HEK293 (cell line): ENCODE data around the gene CEBPB.

Source experiments
- CTCF ChIP-seq: fragments of 450-650 bp; formaldehyde crosslinking; IDR thresholded peaks from 2 replicates; pipeline ENCODE4 v1.5.1; 2016; ENCODE audit warnings: missing biosample characterization, missing genetic modification characterization
- EGR2 ChIP-seq: fragments of 450-650 bp; formaldehyde crosslinking; IDR thresholded peaks from 2 replicates; pipeline ENCODE4 v1.5.1; 2016; ENCODE audit warnings: low read depth, missing biosample characterization, missing genetic modification characterization
- MYNN ChIP-seq: fragments of 450-650 bp; formaldehyde crosslinking; IDR thresholded peaks from 2 replicates; pipeline ENCODE4 v1.5.1; 2016; ENCODE audit warnings: missing biosample characterization, missing genetic modification characterization, borderline replicate concordance
- YY1 ChIP-seq: fragments of 450-650 bp; formaldehyde crosslinking; IDR thresholded peaks from 2 replicates; pipeline ENCODE4 v1.5.1; 2018; ENCODE audit warnings: missing biosample characterization, missing genetic modification characterization
- ZNF121 ChIP-seq: fragments of 450-650 bp; formaldehyde crosslinking; IDR thresholded peaks from 2 replicates; pipeline ENCODE4 v1.5.1; 2016; ENCODE audit warnings: missing biosample characterization, missing genetic modification characterization
- ZNF274 ChIP-seq, 2 experiments: fragments of 200-500 bp in 1 of 2; fragments of 450-650 bp in 1 of 2; sonication (Bioruptor generic) in 1 of 2; formaldehyde crosslinking in 1 of 2; IDR thresholded peaks; 2 replicates each; pipeline versions ENCODE4 v1.5.1 to v1.6.1; 2014 to 2016; ENCODE audit warnings: borderline replicate concordance in 1 of 2, inconsistent platforms in 1 of 2, low read length in 1 of 2, missing biosample characterization in 1 of 2, missing genetic modification characterization in 1 of 2
- ZNF341 ChIP-seq: fragments of 450-650 bp; formaldehyde crosslinking; IDR thresholded peaks from 2 replicates; pipeline ENCODE4; 2016; ENCODE audit warnings: low read depth, missing biosample characterization, missing genetic modification characterization
- ZNF670 ChIP-seq: fragments of 450-650 bp; formaldehyde crosslinking; IDR thresholded peaks from 2 replicates; pipeline ENCODE4 v1.5.1; 2016; ENCODE audit warnings: missing biosample characterization, missing genetic modification characterization, low read depth
- ZNF777 ChIP-seq: fragments of 450-650 bp; formaldehyde crosslinking; IDR thresholded peaks from 2 replicates; pipeline ENCODE4 v1.5.1; 2017; ENCODE audit warnings: missing biosample characterization, missing genetic modification characterization, borderline replicate concordance
- ZNF792 ChIP-seq: fragments of 450-650 bp; formaldehyde crosslinking; IDR thresholded peaks from 2 replicates; pipeline ENCODE4 v1.5.1; 2016; ENCODE audit warnings: missing biosample characterization, missing genetic modification characterization
- ZNF837 ChIP-seq: fragments of 450-650 bp; formaldehyde crosslinking; IDR thresholded peaks from 2 replicates; pipeline ENCODE4 v1.5.1; 2016; ENCODE audit warnings: missing biosample characterization, missing genetic modification characterization
- ZSCAN30 ChIP-seq: fragments of 450-650 bp; IDR thresholded peaks from 2 replicates; pipeline ENCODE4 v1.5.1; 2018; ENCODE audit warnings: missing biosample characterization, mild to moderate bottlenecking, missing genetic modification characterization, moderate library complexity

- TF ChIP-seq ZNF792 (tag by site-specific recombination) (no peak), CTCF (no peak), ZNF837 (tag by site-specific recombination) (no peak), MYNN (tag by site-specific recombination) (no peak), ZNF670 (tag by site-specific recombination) (no peak), ZNF274 (IDR thresholded peaks at IDR 0.05; ENCODE audit: low read length) (no peak), ZNF274 (tag by site-specific recombination; IDR thresholded peaks at IDR 0.05; ENCODE audit: borderline replicate concordance) (no peak), ZNF341 (tag by site-specific recombination) (no peak), ZSCAN30 (tag by site-specific recombination) (no peak), YY1 (tag by site-specific recombination) (no peak), ZNF121 (tag by site-specific recombination) (no peak), EGR2 (tag by site-specific recombination) (no peak), ZNF777 (tag by site-specific recombination) (no peak)
Observed at GRCh38 chr20:50242178-50242514, 51.5 kb downstream of the CEBPB start.
